ENCODE data around the gene SNRNP27.

SNRNP27 gene

DNA sequence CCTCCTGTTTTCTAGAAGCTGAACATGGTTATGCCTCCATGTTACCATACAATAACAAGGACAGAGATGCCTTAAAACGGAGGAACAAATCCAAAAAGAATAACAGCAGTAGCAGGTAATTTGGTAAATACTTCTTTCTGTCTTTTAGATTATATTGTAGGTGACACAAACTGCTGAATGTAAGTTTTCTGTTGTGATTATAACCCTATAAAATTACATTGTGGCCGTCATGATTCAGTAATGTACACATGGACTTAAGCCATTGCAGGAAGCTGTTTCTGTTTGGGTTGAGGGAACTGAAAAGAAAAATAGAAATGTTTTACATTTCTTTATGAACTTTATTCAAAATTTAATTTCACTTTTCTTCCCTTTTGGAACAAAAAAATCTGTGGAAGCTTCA is 22.4 kb downstream of the SNRNP27 start:
- no peak for DNase-seq (ENCODE audit: low read depth)

DNA sequence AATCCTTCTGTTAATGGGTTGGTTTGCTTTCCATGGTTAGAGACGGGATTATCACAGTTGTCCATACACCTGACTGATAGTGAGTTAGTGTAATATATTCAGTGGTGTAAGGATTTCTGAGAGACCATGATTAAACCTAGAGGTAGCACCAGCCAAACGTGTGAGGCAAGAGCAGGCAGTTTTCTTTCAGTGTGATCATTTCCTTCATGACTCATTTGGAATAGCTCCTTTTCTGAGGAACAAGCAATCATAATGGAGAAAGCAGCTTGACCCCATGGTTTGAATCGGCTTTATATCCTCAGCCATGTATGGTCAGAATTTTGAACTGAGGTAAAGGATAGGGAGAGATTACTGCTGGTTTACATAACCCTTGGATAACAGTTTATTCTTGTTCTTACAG is 24.1 kb downstream of the SNRNP27 start:
- peak; percentile 72 for DNase-seq (ENCODE audit: low read depth)

- DNase-seq (ENCODE audit: low read depth) = no peak
Observed at GRCh38 chr2:69918401-69918800, 24.6 kb downstream of the SNRNP27 start.

- DNase-seq (ENCODE audit: low read depth) = no peak
Observed at GRCh38 chr2:69923116-69923515, 29.4 kb downstream of the SNRNP27 start.

GRCh38 chr2:69926849-69927515 is 33.2 kb downstream of the SNRNP27 start:
- DNase-seq (ENCODE audit: low read depth) = peak; percentile 63

- no peak for DNase-seq (ENCODE audit: low read depth)
Observed at GRCh38 chr2:69931832-69932595, 38.3 kb downstream of the SNRNP27 start.

DNA sequence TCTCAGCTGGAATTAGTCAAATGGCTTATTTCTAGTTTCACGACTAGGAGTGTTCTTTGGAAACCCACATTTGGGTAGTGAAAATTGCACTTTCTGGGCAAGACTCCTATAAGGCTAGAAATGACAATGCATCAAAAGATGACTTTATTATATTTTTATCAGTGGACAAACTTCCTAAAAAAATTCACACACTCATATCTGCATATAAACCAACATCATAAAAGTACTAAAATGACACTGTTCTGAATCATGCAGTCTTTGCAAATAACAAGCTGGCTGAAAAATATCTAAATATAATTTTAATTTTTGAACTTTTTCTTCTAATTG is 38.8 kb downstream of the SNRNP27 start:
- no peak for DNase-seq (ENCODE audit: low read depth)

- DNase-seq (ENCODE audit: low read depth) = no peak
Observed at GRCh38 chr2:69933254-69933828, 39.6 kb downstream of the SNRNP27 start.

- DNase-seq (ENCODE audit: low read depth) = peak; percentile 50
Observed at GRCh38 chr2:69933839-69934613, 40.3 kb downstream of the SNRNP27 start.

- DNase-seq (ENCODE audit: low read depth) = no peak
Observed at GRCh38 chr2:69934614-69934908, 40.8 kb downstream of the SNRNP27 start.

DNA sequence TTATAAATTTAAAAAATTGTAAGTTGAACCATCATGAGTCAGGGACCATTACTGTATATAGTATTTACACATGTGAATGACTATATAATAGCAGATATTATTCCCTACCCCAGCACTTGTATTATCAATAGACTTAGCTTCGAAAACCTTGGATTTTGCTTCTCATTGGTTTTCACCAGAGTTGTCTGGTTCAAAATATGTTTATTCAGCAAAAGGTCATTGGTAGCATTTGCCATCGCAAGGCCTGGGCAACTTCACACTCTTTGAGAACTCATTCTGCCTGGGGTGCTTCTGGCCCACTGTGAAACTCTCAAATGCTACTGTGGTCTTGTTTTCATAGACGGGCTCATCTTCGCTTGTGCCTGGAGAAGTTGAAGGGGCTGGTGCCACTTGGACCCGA is 41.3 kb downstream of the SNRNP27 start:
- DNase-seq (ENCODE audit: low read depth) = no peak

GRCh38 chr2:69936906-69937305 is 43.1 kb downstream of the SNRNP27 start:
- DNase-seq (ENCODE audit: low read depth) = no peak

DNA sequence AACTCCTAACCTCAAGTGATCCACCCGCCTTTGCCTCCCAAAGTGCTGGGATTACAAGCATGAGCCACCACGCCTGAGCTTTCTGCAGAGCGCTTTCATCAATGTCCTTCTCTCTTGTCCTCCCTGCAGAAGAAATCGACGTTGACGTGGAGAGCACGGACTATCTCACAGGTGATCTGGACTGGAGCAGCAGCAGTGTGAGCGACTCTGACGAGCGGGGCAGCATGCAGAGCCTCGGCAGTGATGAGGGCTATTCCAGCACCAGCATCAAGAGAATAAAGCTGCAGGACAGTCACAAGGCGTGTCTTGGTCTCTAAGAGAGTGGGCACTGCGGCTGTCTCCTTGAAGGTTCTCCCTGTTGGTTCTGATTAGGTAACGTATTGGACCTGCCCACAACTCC is 44.2 kb downstream of the SNRNP27 start:
- DNase-seq (ENCODE audit: low read depth) = no peak

DNA sequence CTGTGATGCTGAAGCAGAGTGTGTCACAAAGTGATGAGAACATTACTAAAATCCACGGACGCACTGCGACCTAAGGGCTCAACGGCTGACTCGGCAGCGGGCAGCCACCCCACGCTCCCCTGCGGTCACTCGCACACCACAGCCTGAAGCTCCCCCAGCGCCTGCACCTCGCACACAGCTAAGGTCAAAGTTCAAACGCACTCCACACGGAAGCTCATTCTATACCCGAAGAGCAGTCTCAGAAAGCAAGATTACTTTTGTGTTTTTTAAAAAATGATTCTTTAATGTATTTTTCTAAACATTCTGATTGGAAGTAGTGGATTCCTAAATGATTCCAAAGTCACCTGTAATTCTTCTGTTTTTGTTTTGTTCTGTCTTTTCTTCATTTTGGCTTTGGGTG is 46.0 kb downstream of the SNRNP27 start:
- DNase-seq (ENCODE audit: low read depth) = no peak

DNA sequence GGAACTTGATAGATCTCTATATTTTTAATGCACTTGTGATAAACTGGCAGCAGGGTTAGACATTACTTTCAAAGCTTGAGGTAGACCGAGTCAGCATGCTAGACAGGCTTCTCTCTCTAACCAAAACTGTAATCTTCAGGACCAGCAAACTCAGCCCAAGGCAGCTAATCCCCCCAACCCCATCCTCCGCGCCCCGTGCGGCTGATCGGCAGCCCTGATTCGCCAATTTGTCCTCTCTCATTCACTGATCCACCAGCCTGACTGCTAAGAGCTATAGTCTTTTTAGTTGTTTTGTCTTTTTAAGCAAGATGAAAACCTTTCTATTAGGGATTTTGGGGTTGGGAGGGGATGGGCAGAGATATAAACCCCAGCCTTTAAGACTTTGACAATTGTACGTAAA is 46.9 kb downstream of the SNRNP27 start:
- no peak for DNase-seq (ENCODE audit: low read depth)

DNA sequence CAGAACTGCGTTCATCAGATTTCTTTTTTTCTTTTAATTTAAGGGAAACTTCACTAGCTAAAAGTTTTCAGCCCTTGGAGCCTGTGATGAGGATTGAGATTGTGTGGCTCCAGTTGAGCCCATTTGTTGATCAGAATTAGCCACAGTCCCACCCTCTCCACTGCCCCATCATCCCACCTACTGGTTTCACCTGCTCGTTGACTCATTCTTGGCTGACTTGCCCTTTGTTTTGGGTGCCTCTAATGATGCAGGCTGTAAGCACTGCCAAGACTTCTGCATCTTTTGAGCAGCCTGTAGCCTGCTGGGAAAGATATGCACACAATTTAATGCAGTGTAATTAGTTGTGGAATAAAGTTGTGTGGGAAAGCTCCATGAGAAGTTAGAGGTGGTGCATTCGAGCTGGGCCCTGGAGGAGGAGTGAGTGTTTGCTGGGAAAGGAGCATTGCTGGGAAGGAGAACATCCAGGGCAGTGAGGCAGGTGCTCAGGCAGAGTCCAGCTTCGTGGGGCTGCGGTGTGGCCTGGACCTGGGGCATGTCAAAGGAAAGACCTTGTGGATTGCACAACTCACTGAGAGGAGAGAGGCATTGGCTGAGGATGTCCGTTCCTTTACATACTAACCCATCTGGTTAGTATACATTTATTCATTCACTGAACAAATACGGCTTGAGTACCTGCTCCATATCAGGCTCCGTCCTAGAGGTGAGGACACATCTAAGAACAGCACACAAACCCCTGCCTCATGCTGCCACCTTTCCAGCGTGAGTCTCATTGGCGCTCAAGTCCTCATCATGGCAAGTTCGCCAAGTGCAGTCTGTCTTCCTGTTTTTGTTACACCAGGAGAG is 49.5 kb downstream of the SNRNP27 start:
- no peak for DNase-seq (ENCODE audit: low read depth)

DNA sequence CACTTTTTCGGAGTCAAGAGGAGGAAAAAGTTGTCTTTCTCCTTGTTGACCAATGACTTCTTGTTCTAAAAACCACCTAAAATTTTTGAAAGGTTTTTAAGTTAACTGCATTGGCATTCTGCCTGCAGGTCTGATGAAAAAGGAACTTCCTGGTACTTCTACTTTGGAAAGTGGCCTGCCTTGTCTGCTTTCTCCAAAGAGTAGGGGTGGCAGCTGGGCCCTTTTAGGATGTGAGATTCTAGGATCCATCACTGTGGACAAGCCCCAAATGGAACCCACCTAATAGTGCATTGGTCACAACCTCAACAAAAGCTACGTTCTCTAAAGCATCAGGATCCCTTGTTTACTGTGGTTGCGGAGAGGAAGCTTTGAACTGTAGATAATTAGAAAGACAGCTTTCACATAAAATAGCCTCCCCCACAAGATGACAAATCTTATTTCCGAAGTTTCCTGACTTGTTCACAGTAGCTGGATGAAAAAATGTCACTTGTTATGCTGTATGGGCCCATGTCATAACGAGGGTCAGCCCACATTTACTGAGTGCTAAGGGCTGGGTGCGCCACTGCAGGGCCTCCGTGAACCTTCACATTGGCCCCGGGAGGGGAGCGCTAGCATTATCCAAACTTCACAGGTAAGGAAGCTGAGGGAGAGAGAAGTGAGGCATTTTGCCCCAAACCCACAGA is 50.2 kb downstream of the SNRNP27 start:
- no peak for DNase-seq (ENCODE audit: low read depth)

DNA sequence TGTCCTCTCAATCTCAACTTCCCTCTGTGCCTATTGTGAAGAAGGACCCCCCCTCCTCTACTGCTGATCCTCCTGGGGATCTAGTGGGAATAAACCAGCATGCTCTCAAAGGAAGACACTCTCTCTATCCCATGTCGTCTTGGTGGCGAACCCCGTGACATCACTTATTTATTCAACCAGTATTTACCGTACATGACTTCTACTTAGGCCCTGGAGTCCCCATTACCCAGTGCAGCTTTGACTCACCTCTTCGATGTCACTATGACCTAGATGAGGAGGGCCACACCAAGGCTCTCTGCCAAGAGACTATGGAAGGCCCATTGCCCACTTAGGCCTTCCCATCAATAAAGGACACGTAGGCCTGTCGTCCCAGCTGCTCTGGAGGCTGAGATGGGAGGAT is 51.0 kb downstream of the SNRNP27 start:
- no peak for DNase-seq (ENCODE audit: low read depth)

DNA sequence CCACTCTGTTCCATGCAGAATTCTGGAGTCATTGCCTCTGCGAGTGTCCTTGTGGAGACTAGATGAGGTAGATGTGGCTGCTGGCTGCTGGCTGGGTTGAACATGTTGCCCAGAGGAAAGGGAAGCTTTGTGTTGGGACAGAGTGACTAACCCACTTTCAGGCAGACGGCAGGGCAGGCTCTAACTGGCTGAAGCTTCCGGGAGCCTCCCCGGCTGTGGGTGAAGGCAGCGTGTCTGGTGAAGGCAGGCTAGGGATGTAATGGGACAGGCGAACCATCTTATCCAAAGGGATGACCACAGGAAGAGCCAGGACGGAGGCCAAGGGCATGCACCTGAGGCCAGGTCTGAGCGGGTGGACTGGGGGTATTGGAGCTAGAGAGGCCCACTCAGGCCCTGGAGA is 51.7 kb downstream of the SNRNP27 start:
- no peak for DNase-seq (ENCODE audit: low read depth)

DNA sequence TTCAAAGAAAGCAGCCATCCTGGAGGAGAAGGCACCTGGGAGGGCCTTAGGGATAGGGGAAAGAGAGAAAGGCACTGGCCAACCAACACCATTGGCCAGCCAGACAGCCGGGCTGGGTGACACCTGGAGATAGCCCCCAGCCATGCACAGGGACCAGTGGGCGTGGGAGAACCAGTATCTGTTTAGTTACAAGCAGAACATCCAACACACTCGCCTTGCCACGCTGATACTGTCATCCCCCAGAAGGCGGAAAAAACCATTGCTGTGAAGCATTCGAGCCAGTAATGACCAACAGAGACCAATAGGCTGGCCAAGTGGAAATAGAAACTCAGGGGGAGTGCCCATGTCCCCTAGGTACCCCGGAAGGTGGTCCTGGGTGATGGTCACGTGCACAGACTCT is 52.2 kb downstream of the SNRNP27 start:
- no peak for DNase-seq (ENCODE audit: low read depth)
